K562 (cell line): Measurements from ENCODE around the gene GRAMD2B. TPM values are rescaled to one million over a fixed set of nuclear protein-coding genes. Genes with fewer than 3 reads are reported as not detected.

Experiments used
- AFF1 ChIP-seq, 2 experiments: fragments of 450-650 bp; IDR thresholded peaks; 2 replicates each; pipeline ENCODE4 v1.6.1; 2018; ENCODE audit warnings: mild to moderate bottlenecking in 2 of 2, low read depth in 1 of 2; ENCODE audit not compliant: partially characterized antibody in 2 of 2
- BRD9 ChIP-seq: fragments of 450-650 bp; IDR thresholded peaks from 2 replicates; pipeline ENCODE4 v1.6.1; 2018; ENCODE audit warnings: low read depth; ENCODE audit not compliant: partially characterized antibody
- CREB3 ChIP-seq: fragments of 450-650 bp; conservative IDR thresholded peaks from 2 replicates; pipeline ENCODE4 v1.6.1; 2016; ENCODE audit warnings: missing genetic modification characterization, low read depth, mild to moderate bottlenecking, missing compliant biosample characterization, moderate library complexity
- E2F3 ChIP-seq: fragments of 250-450 bp; sonication (Bioruptor Pico); IDR thresholded peaks from 2 replicates; pipeline ENCODE4 v1.4.0; 2020; ENCODE audit warnings: mild to moderate bottlenecking
- ELF1 ChIP-seq: fragments of 200-800 bp; sonication (Bioruptor generic); IDR thresholded peaks from 2 replicates; pipeline ENCODE4 v1.6.1; 2016; ENCODE audit warnings: missing genetic modification characterization, missing compliant biosample characterization
- ELF4 ChIP-seq: fragments of 450-650 bp; formaldehyde crosslinking; IDR thresholded peaks from 2 replicates; pipeline ENCODE4 v1.4.0; 2022; ENCODE audit warnings: missing genetic modification characterization
- GTF2E2 ChIP-seq: fragments of 200-800 bp; sonication (Bioruptor generic); IDR thresholded peaks from 2 replicates; pipeline ENCODE4 v1.6.1; 2016; ENCODE audit warnings: missing genetic modification characterization, missing compliant biosample characterization
- MAZ ChIP-seq, 2 experiments: fragments of 450-650 bp in 1 of 2; sonication (generic) in 1 of 2; formaldehyde crosslinking; IDR thresholded peaks in 1 of 2; conservative IDR thresholded peaks in 1 of 2; 2 replicates each; pipeline versions ENCODE4 v1.4.0 to v1.5.0; 2020; ENCODE audit warnings: mild to moderate bottlenecking in 1 of 2, missing genetic modification reagents in 1 of 2
- MECOM ChIP-seq: fragments of 250-450 bp; sonication (Bioruptor Pico); IDR thresholded peaks from 2 replicates; pipeline ENCODE4 v1.8.0; 2022; ENCODE audit warnings: inconsistent platforms
- POLR2AphosphoS2 ChIP-seq: IDR thresholded peaks from 2 replicates; pipeline ENCODE4 v1.6.1; 2012; ENCODE audit warnings: low read length, improper control_type of control experiment
- RBFOX2 ChIP-seq: fragments of 200-400 bp; formaldehyde crosslinking; IDR thresholded peaks from 2 replicates; pipeline ENCODE4 v1.6.1; 2017; ENCODE audit warnings: low read depth, mild to moderate bottlenecking, low read length, moderate library complexity
- RBM39 ChIP-seq: fragments of 200-400 bp; formaldehyde crosslinking; optimal IDR thresholded peaks from 2 replicates; pipeline ENCODE3; 2018; ENCODE audit warnings: low read depth, low read length
- RFX7 ChIP-seq: fragments of 250-450 bp; sonication (Bioruptor Pico); IDR thresholded peaks from 2 replicates; pipeline ENCODE4 v1.5.1; 2021; ENCODE audit warnings: mild to moderate bottlenecking
- SAFB ChIP-seq: fragments of 200-400 bp; formaldehyde crosslinking; IDR thresholded peaks from 2 replicates; pipeline ENCODE4 v1.6.1; 2017; ENCODE audit warnings: low read depth, low read length, borderline replicate concordance
- TCF7 ChIP-seq: sonication (generic); IDR thresholded peaks from 2 replicates; pipeline ENCODE4 v1.6.1; 2016; ENCODE audit warnings: antibody characterized with exemption, borderline replicate concordance
- ZNF592 ChIP-seq: fragments of 450-650 bp; IDR thresholded peaks from 2 replicates; pipeline ENCODE4 v1.6.1; 2017; ENCODE audit warnings: antibody characterized with exemption, mild to moderate bottlenecking
- ZNF717 ChIP-seq: fragments of 250-450 bp; sonication (Bioruptor Pico); IDR thresholded peaks from 2 replicates; pipeline ENCODE4 v1.5.0; 2021
- ZSCAN29 ChIP-seq: fragments of 450-650 bp; IDR thresholded peaks from 2 replicates; pipeline ENCODE4 v1.6.1; 2017
- polyA plus RNA-seq, 8 experiments: library from polyadenylated mRNA; depleted of rRNA in 4 of 8; stranded (reverse) in 5 of 8; unstranded in 3 of 8; fragments of >200 nt; fragmentation: Nextera tagmentation in 2 of 8; fragmentation: Illumina TruSeq in 1 of 8; extraction: Ambion mirVana in 2 of 8; extraction: Trizol in 1 of 8; gene quantifications; 2 replicates each; pipeline versions ENCODE4 v1.2.1 to v1.2.3, GENCODE V29; 2011 to 2014; ENCODE audit warnings: inconsistent platforms in 1 of 8, missing spikeins in 1 of 8
- total RNA-seq, 7 experiments: library from RNA; depleted of rRNA in 6 of 7; stranded (reverse); fragments of >200 nt in 6 of 7; fragmentation: Illumina TruSeq in 2 of 7; extraction: Trizol in 2 of 7; gene quantifications; 2 replicates each; pipeline versions ENCODE4 v1.2.1 to v1.2.3, GENCODE V29; 2011 to 2021; ENCODE audit warnings: low replicate concordance in 1 of 7

Gene GRAMD2B
- total and polyA plus RNA-seq, 9 of the 15 experiments (the other 6 are each of a cell fraction or from before 2014, with no cell fraction given): 0.32 to 4.2 (median 1.4) TPM

- TF ChIP-seq ZNF592 (0 out of 2 replicates have a peak, but pooled peaks have one; percentile 7), BRD9 (peak; percentile 71), ZNF717 (CRISPR knock-in tag) (0 out of 2 replicates have a peak, but pooled peaks have one; percentile 59), AFF1 (IDR thresholded peaks at IDR 0.05; ENCODE audit: low read depth in 1 of 2, partially characterized antibody in 2 of 2) (peak in 1 of 2 experiments; percentile 43), TCF7 (no peak), ELF4 (CRISPR knock-in tag) (no peak), POLR2AphosphoS2 (no peak), RBFOX2 (0 out of 2 replicates have a peak, but pooled peaks have one; percentile 9), MAZ (CRISPR knock-in tag; conservative IDR thresholded peaks at IDR 0.05 in 1 of 2, IDR thresholded peaks at IDR 0.05 in 1 of 2) (0 out of 4 replicates have a peak, but pooled peaks of 1 of the 2 experiments have one; percentile 27), ZSCAN29 (no peak), GTF2E2 (tag) (peak; percentile 16; the same call in 1 of the 2 replicates), CREB3 (tag) (0 out of 2 replicates have a peak, but pooled peaks have one; percentile 21), RBM39 (no peak), ELF1 (tag) (0 out of 2 replicates have a peak, but pooled peaks have one; percentile 14), SAFB (no peak), E2F3 (CRISPR knock-in tag) (no peak), RFX7 (CRISPR knock-in tag) (no peak), MECOM (peak; percentile 58; the same call in 1 of the 2 replicates)
Observed at GRCh38 chr5:126513703-126514102, 90.5 kb downstream of the GRAMD2B start (continued).
